Subcutaneous abdominal adipose tissue (tissue), 5 donors: ENCODE results near the gene STK33.
"Not testable (repeated sequence)": the region's sequence is repeated elsewhere in the genome, so short reads cannot be mapped to it uniquely, and the experiment has no call there.

ENCODE experiments used
- H3K27ac ChIP-seq: one replicate; pipeline ENCODE4 v1.7.0; 2013; ENCODE audit warnings: low read depth, mild to moderate bottlenecking, inconsistent platforms, low read length, moderate library complexity
- H3K27me3 ChIP-seq, 5 donors: one replicate each; pipeline ENCODE4 v1.7.0; 2013; ENCODE audit warnings: low read length in 5 of 5, inconsistent platforms in 1 of 5; ENCODE audit not compliant: control insufficient read depth in 5 of 5, insufficient read depth in 4 of 5
- H3K36me3 ChIP-seq, 5 donors: one replicate each; pipeline ENCODE4 v1.7.0; 2013; ENCODE audit warnings: low read length in 5 of 5; ENCODE audit not compliant: control insufficient read depth in 5 of 5, insufficient read depth in 5 of 5
- H3K4me1 ChIP-seq, 5 donors: one replicate each; pipeline ENCODE4 v1.7.0; 2013; ENCODE audit warnings: low read length in 5 of 5, mild to moderate bottlenecking in 3 of 5, moderate library complexity in 1 of 5; ENCODE audit not compliant: control insufficient read depth in 5 of 5, insufficient read depth in 5 of 5
- H3K4me3 ChIP-seq, 5 donors: one replicate each; pipeline ENCODE4 v1.7.0; 2013; ENCODE audit warnings: low read length in 5 of 5, low read depth in 1 of 5
- H3K9ac ChIP-seq, 5 donors: one replicate each; pipeline ENCODE4 v1.7.0; 2013; ENCODE audit warnings: low read length in 5 of 5, mild to moderate bottlenecking in 4 of 5, moderate library complexity in 3 of 5
- H3K9me3 ChIP-seq, 5 donors: one replicate each; pipeline ENCODE4 v1.7.0; 2013; ENCODE audit warnings: low read length in 5 of 5; ENCODE audit not compliant: control insufficient read depth in 5 of 5
- donor health status: healthy.
- donor health status: healthy.
- donor health status: healthy.
- donor health status: healthy.
- donor health status: healthy.

The STK33 gene

GRCh38 chr11:8523396-8523795, 70.6 kb downstream of the STK33 start:
- Histone ChIP-seq H3K27me3 (no peaks in the 10 kb centered on the region), H3K9me3 (no peaks in the 10 kb centered on the region), H3K27ac (no peak overlapping the region), H3K36me3 (no peaks in the 10 kb centered on the region), H3K4me1 (no peaks in the 10 kb centered on the region), H3K4me3 (no peak overlapping the region), H3K9ac (no peak overlapping the region)

- Histone ChIP-seq H3K9ac (no peak overlapping the region), H3K4me1 (no peaks in the 10 kb centered on the region), H3K9me3 (peaks cover 0 to 12% (median 0%) of the 10 kb centered on the region in 5 donors), H3K27me3 (no peaks in the 10 kb centered on the region), H3K27ac (no peak overlapping the region), H3K36me3 (no peaks in the 10 kb centered on the region), H3K4me3 (no peak overlapping the region)
Observed at GRCh38 chr11:8512547-8512946, 81.5 kb downstream of the STK33 start.

GRCh38 chr11:8503910-8504364, 90.1 kb downstream of the STK33 start:
- Histone ChIP-seq H3K9me3 (peaks cover 0 to 4% (median 0%) of the 10 kb centered on the region in 5 donors), H3K4me3 (no peak overlapping the region), H3K4me1 (no peaks in the 10 kb centered on the region), H3K36me3 (no peaks in the 10 kb centered on the region), H3K27ac (no peak overlapping the region), H3K9ac (no peak overlapping the region), H3K27me3 (no peaks in the 10 kb centered on the region)

GRCh38 chr11:8501836-8502235, 92.2 kb downstream of the STK33 start:
- H3K4me3 ChIP-seq, result no peak overlapping the region
- no peaks in the 10 kb centered on the region for H3K4me1 ChIP-seq
- no peaks in the 10 kb centered on the region for H3K27me3 ChIP-seq
- H3K27ac ChIP-seq, result no peak overlapping the region
- H3K9ac ChIP-seq, result no peak overlapping the region
- H3K36me3 ChIP-seq, result no peaks in the 10 kb centered on the region
- H3K9me3 ChIP-seq, result peaks cover 0 to 8% (median 3%) of the 10 kb centered on the region in 5 donors

- Histone ChIP-seq H3K27ac (no peak overlapping the region), H3K4me3 (no peak overlapping the region), H3K4me1 (no peaks in the 10 kb centered on the region), H3K9ac (no peak overlapping the region), H3K27me3 (no peaks in the 10 kb centered on the region), H3K9me3 (peaks cover 0 to 13% (median 6%) of the 10 kb centered on the region in 5 donors), H3K36me3 (no peaks in the 10 kb centered on the region)
Observed at GRCh38 chr11:8488395-8488794, 105.6 kb downstream of the STK33 start.

- Histone ChIP-seq H3K27ac (no peak overlapping the region), H3K9me3 (peaks cover 0 to 13% (median 6%) of the 10 kb centered on the region in 5 donors), H3K27me3 (no peaks in the 10 kb centered on the region), H3K4me1 (no peaks in the 10 kb centered on the region), H3K9ac (no peak overlapping the region), H3K36me3 (no peaks in the 10 kb centered on the region), H3K4me3 (no peak overlapping the region)
Observed at GRCh38 chr11:8487261-8487660, 106.8 kb downstream of the STK33 start.

GRCh38 chr11:8484251-8484650, 109.8 kb downstream of the STK33 start:
- Histone ChIP-seq H3K9me3 (no peaks in the 10 kb centered on the region), H3K9ac (no peak overlapping the region), H3K27me3 (no peaks in the 10 kb centered on the region), H3K4me1 (no peaks in the 10 kb centered on the region), H3K4me3 (no peak overlapping the region), H3K27ac (no peak overlapping the region), H3K36me3 (no peaks in the 10 kb centered on the region)

GRCh38 chr11:8480858-8481257, 113.2 kb downstream of the STK33 start:
- Histone ChIP-seq H3K36me3 (no peaks in the 10 kb centered on the region), H3K9ac (no peak overlapping the region), H3K4me3 (no peak overlapping the region), H3K27ac (no peak overlapping the region), H3K27me3 (no peaks in the 10 kb centered on the region), H3K4me1 (no peaks in the 10 kb centered on the region), H3K9me3 (no peaks in the 10 kb centered on the region)

- H3K4me3 ChIP-seq, result no peak overlapping the region
- H3K9me3 ChIP-seq, result no peaks in the 10 kb centered on the region
- no peaks in the 10 kb centered on the region for H3K27me3 ChIP-seq
- H3K9ac ChIP-seq, result no peak overlapping the region
- H3K36me3 ChIP-seq, result no peaks in the 10 kb centered on the region
- no peak overlapping the region for H3K27ac ChIP-seq
- H3K4me1 ChIP-seq, result no peaks in the 10 kb centered on the region
Observed at GRCh38 chr11:8477680-8478079, 116.3 kb downstream of the STK33 start.

- no peak overlapping the region for H3K4me3 ChIP-seq
- no peak overlapping the region for H3K27ac ChIP-seq
- H3K36me3 ChIP-seq, result no peaks in the 10 kb centered on the region
- no peaks in the 10 kb centered on the region for H3K27me3 ChIP-seq
- no peaks in the 10 kb centered on the region for H3K4me1 ChIP-seq
- no peak overlapping the region for H3K9ac ChIP-seq
- no peaks in the 10 kb centered on the region for H3K9me3 ChIP-seq
Observed at GRCh38 chr11:8477151-8477550, 116.9 kb downstream of the STK33 start.

GRCh38 chr11:8467806-8468205, 126.2 kb downstream of the STK33 start:
- H3K27ac ChIP-seq, H3K36me3 ChIP-seq, H3K4me1 ChIP-seq: not testable (repeated sequence)

More at GRCh38 chr11:8467806-8468205, 126.2 kb downstream of the STK33 start:
- not testable (repeated sequence) for H3K9ac ChIP-seq, H3K4me3 ChIP-seq, H3K27me3 ChIP-seq
- peaks cover 0 to 16% (median 7%) of the 10 kb centered on the region in 5 donors for H3K9me3 ChIP-seq
